Endothelial cell of umbilical vein (primary cell): ENCODE measurements around the gene MAJIN. TPM values are rescaled to one million over a fixed set of nuclear protein-coding genes. Genes with fewer than 3 reads are reported as not detected.

Source experiments
- BruUV-seq: library from RNA; stranded (reverse); fragments of 400-500 nt; replicated peaks from 2 replicates; lab custom pipeline; 2021; lab: Mats Ljungman, UMichigan
- CTCF ChIA-PET: fragments of 300-600, 350-600 bp; sonication (Branson Sonifier 250); formaldehyde crosslinking; loops from one replicate; lab custom pipeline; 2021; ENCODE audit warnings: antibody characterized with exemption, inconsistent platforms; lab: Charles Lee
- POLR2A ChIA-PET: fragments of 300-600, 350-600 bp; sonication (Branson Sonifier 250); formaldehyde crosslinking; loops from one replicate; lab custom pipeline; 2021; ENCODE audit warnings: antibody characterized with exemption, inconsistent platforms; lab: Charles Lee
- DNase-seq: peaks from one replicate; pipeline ENCODE4 v3.0.0-alpha.2; 2011; ENCODE audit warnings: low read depth, low spot score
- FAIRE-seq: peaks from 2 replicates; lab custom pipeline; 2011; peaks lifted over from hg19 to GRCh38; lab: Jason Lieb, UNC
- H2AFZ ChIP-seq: 2 replicates; pipeline ENCODE4 v1.6.0; 2012; ENCODE audit warnings: low read depth, low read length, control low read depth, inconsistent platforms
- H3K27ac ChIP-seq: 2 replicates; pipeline ENCODE4 v1.5.1; 2011; ENCODE audit warnings: low read depth, mild to moderate bottlenecking, control low read depth, low read length, moderate library complexity; ENCODE audit not compliant: insufficient read depth
- H3K27me3 ChIP-seq, 2 experiments: 2 replicates each; pipeline versions ENCODE4 v1.6.0 to v1.6.1; 2011; ENCODE audit warnings: low read length in 2 of 2, mixed read lengths in 1 of 2; ENCODE audit not compliant: control insufficient read depth in 2 of 2, insufficient read depth in 2 of 2
- H3K36me3 ChIP-seq, 2 experiments: 2 replicates in 1 of 2; 3 replicates in 1 of 2; pipeline ENCODE4 v1.5.1; 2011; ENCODE audit warnings: low read length in 2 of 2, mild to moderate bottlenecking in 1 of 2, moderate library complexity in 1 of 2; ENCODE audit not compliant: control insufficient read depth in 2 of 2, insufficient read depth in 2 of 2; ENCODE audit errors: extremely low read depth in 1 of 2
- H3K4me1 ChIP-seq: 3 replicates; pipeline ENCODE4 v1.5.1; 2011; ENCODE audit warnings: mild to moderate bottlenecking, low read length; ENCODE audit not compliant: control insufficient read depth, insufficient read depth; ENCODE audit errors: extremely low read depth
- H3K4me2 ChIP-seq: 2 replicates; pipeline ENCODE4 v1.6.1; 2011; ENCODE audit warnings: low read length, control low read depth, mixed read lengths; ENCODE audit not compliant: insufficient read depth
- H3K4me3 ChIP-seq, 3 experiments: fragments of 200-600 bp in 1 of 3; sonication (generic), shearing (Covaris generic) in 1 of 3; replicated peaks in 1 of 3; 2 replicates each; pipeline ENCODE4 v1.5.1; 2011 to 2016; ENCODE audit warnings: control low read depth in 3 of 3, low read length in 3 of 3, mild to moderate bottlenecking in 2 of 3, inconsistent platforms in 1 of 3, low read depth in 1 of 3, moderate library complexity in 1 of 3; ENCODE audit not compliant: insufficient read depth in 1 of 3
- H3K79me2 ChIP-seq: 2 replicates; pipeline ENCODE4 v1.6.0; 2012; ENCODE audit warnings: low read length, inconsistent platforms; ENCODE audit not compliant: control insufficient read depth, insufficient read depth
- H3K9ac ChIP-seq: replicated peaks from 2 replicates; pipeline ENCODE3; 2011; ENCODE audit warnings: low read length, control low read depth; ENCODE audit not compliant: insufficient read depth; ENCODE audit errors: extremely low read depth
- H3K9me1 ChIP-seq: replicated peaks from 3 replicates; pipeline ENCODE4 v1.6.0; 2011; ENCODE audit warnings: mild to moderate bottlenecking, low read length; ENCODE audit not compliant: control insufficient read depth, insufficient read depth; ENCODE audit errors: extremely low read depth
- H3K9me3 ChIP-seq: replicated peaks from 2 replicates; pipeline ENCODE4 v1.5.1; 2012; ENCODE audit warnings: low read length, inconsistent platforms; ENCODE audit not compliant: control insufficient read depth, insufficient read depth
- H4K20me1 ChIP-seq: replicated peaks from 2 replicates; pipeline ENCODE3; 2011; ENCODE audit warnings: mild to moderate bottlenecking, low read length; ENCODE audit not compliant: control insufficient read depth, insufficient read depth; ENCODE audit errors: extremely low read depth
- EZH2 ChIP-seq: IDR thresholded peaks from 2 replicates; pipeline ENCODE4 v1.6.1; 2012; ENCODE audit warnings: borderline replicate concordance, low read depth, mild to moderate bottlenecking, moderate library complexity, low read length, inconsistent platforms; ENCODE audit not compliant: severe bottlenecking
- FOS ChIP-seq: IDR thresholded peaks from 2 replicates; pipeline ENCODE4 v1.6.1; 2011; ENCODE audit warnings: mild to moderate bottlenecking, low read length, moderate library complexity, borderline replicate concordance; ENCODE audit not compliant: insufficient read depth
- GATA2 ChIP-seq: IDR thresholded peaks from 2 replicates; pipeline ENCODE4 v1.7.0; 2011; ENCODE audit warnings: low read depth, mild to moderate bottlenecking, moderate library complexity, mixed read lengths, low read length; ENCODE audit not compliant: insufficient read length, insufficient read depth
- JUN ChIP-seq: IDR thresholded peaks from 2 replicates; pipeline ENCODE4 v1.6.1; 2011; ENCODE audit warnings: borderline replicate concordance, low read depth; ENCODE audit not compliant: insufficient read length, insufficient read depth
- MAX ChIP-seq: IDR thresholded peaks from 2 replicates; pipeline ENCODE4 v1.6.1; 2011; ENCODE audit not compliant: insufficient read depth, insufficient read length
- MYC ChIP-seq: IDR thresholded peaks from one replicate; pipeline ENCODE4 v1.6.1; 2011; ENCODE audit warnings: mild to moderate bottlenecking, low read depth, low read length
- POLR2A ChIP-seq: IDR thresholded peaks from 2 replicates; pipeline ENCODE4 v1.6.1; 2012; ENCODE audit warnings: low read depth, mild to moderate bottlenecking, control low read depth, low read length
- POLR2AphosphoS5 ChIP-seq: IDR thresholded peaks from 2 replicates; pipeline ENCODE4 v1.6.1; 2012; ENCODE audit warnings: low read depth, mild to moderate bottlenecking, control low read depth, low read length, moderate library complexity; ENCODE audit not compliant: insufficient read depth
- dilution Hi-C: fragments of 300-500 bp; cut with MboI; formaldehyde crosslinking; loops from one replicate; pipeline ENCODE4 v1.15.0; 2019; ENCODE audit warnings: low sequenced_read_pairs; ENCODE audit not compliant: extremely low pct_ligation_motif_present
- intact Hi-C: fragments of 100-400 bp; cut with micrococcal nuclease; formaldehyde crosslinking; loops from one replicate; pipeline ENCODE4 v1.10.0; 2022
- polyA plus RNA-seq, 4 experiments: library from polyadenylated mRNA; depleted of rRNA in 3 of 4; stranded (reverse) in 3 of 4; unstranded in 1 of 4; fragments of >200 nt; gene quantifications; 2 replicates each; pipeline versions ENCODE4 v1.2.1 to v1.2.3, GENCODE V29; 2011 to 2012; ENCODE audit warnings: missing spikeins in 1 of 4
- total RNA-seq: library from RNA; stranded (reverse); gene quantifications from 2 replicates; pipeline ENCODE4 v1.2.3, GENCODE V29; 2021
- TF ChIP-seq, protein P1 (sequence below), 2 donors: IDR thresholded peaks; 1 replicate in 1 of 2; 2 replicates in 1 of 2; pipeline ENCODE4 v1.5.1; 2011; ENCODE audit warnings: low read length in 2 of 2, mild to moderate bottlenecking in 2 of 2, moderate library complexity in 2 of 2, control low read depth in 1 of 2, inconsistent platforms in 1 of 2, low read depth in 1 of 2; ENCODE audit not compliant: insufficient read depth in 1 of 2; ENCODE audit errors: extremely low read depth in 1 of 2

The MAJIN gene
- total and polyA plus RNA-seq, 2 donors (not counting 3 experiments of a cell fraction or from before 2014, with no cell fraction given): 0.07 TPM; not detected in 1

DNA sequence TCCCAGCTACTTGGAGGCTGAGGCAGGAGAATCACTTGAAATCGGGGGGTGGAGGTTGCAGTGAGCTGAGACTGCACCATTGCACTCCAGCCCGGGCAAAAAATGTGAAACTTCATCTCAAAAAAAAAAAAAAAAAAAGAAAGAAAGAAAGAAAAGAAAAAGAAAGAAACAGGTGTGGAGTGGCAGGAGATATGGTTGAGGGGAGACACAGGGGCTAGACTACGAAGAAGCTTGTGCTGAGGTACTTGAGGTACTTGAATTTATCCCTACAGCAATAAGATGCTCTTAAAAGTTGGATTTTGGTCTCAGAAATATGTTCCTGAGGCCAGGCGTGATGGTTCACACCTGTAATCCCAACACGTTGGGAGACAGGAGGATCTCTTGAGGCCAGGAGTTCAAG lies 2.2 kb upstream of the MAJIN start:
- intact Hi-C loops (loop anchor here (5.0 kb wide), 1 partner anchor 57 kb away; the partner anchor contains the start of gene ATG2A), dilution Hi-C loops (no loop called here)
- no peak overlapping the region for H3K4me2 ChIP-seq
- DNase-seq (no peak), FAIRE-seq (no peak)
- peaks cover 15% of the 10 kb centered on the region for H3K4me1 ChIP-seq
- TF ChIP-seq GATA2 (no peak), JUN (no peak), FOS (no peak), MYC (no peak), POLR2A (no peak), MAX (no peak), EZH2 (no peak), POLR2AphosphoS5 (no peak)
- TF ChIP-seq, protein P1, sequence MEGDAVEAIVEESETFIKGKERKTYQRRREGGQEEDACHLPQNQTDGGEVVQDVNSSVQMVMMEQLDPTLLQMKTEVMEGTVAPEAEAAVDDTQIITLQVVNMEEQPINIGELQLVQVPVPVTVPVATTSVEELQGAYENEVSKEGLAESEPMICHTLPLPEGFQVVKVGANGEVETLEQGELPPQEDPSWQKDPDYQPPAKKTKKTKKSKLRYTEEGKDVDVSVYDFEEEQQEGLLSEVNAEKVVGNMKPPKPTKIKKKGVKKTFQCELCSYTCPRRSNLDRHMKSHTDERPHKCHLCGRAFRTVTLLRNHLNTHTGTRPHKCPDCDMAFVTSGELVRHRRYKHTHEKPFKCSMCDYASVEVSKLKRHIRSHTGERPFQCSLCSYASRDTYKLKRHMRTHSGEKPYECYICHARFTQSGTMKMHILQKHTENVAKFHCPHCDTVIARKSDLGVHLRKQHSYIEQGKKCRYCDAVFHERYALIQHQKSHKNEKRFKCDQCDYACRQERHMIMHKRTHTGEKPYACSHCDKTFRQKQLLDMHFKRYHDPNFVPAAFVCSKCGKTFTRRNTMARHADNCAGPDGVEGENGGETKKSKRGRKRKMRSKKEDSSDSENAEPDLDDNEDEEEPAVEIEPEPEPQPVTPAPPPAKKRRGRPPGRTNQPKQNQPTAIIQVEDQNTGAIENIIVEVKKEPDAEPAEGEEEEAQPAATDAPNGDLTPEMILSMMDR (IDR thresholded peaks at IDR 0.05; ENCODE audit: extremely low read depth in 1 of 2, insufficient read depth in 1 of 2, low read depth in 1 of 2, low read length in 2 of 2): no peak
- BruUV-seq: no TSS peak
- no peak overlapping the region for H3K9ac ChIP-seq
- POLR2A ChIA-PET: no interaction called here
- no peaks in the 10 kb centered on the region for H4K20me1 ChIP-seq
- no peaks in the 10 kb centered on the region for H3K9me1 ChIP-seq
- H3K27me3 ChIP-seq: no peaks in the 10 kb centered on the region
- no peak overlapping the region for H2AFZ ChIP-seq
- no peaks in the 10 kb centered on the region for H3K36me3 ChIP-seq
- no peaks in the 10 kb centered on the region for H3K9me3 ChIP-seq
- no peak overlapping the region for H3K27ac ChIP-seq
- no peaks in the 10 kb centered on the region for H3K79me2 ChIP-seq
- no peak overlapping the region for H3K4me3 ChIP-seq
- CTCF ChIA-PET: interaction anchor here (1.0 kb wide), 1 partner anchor 23 kb away, joined by 3 read pairs; the partner anchor contains the start of gene BATF2
